HG03139 (cell line): ENCODE measurements around the gene MRGPRF.

ENCODE experiments used
- ATAC-seq: cut with Tn5 transposase; IDR thresholded peaks from one replicate; pipeline ENCODE4 v1.9.1; 2021; ENCODE audit not compliant: unreplicated experiment

The MRGPRF gene

DNA sequence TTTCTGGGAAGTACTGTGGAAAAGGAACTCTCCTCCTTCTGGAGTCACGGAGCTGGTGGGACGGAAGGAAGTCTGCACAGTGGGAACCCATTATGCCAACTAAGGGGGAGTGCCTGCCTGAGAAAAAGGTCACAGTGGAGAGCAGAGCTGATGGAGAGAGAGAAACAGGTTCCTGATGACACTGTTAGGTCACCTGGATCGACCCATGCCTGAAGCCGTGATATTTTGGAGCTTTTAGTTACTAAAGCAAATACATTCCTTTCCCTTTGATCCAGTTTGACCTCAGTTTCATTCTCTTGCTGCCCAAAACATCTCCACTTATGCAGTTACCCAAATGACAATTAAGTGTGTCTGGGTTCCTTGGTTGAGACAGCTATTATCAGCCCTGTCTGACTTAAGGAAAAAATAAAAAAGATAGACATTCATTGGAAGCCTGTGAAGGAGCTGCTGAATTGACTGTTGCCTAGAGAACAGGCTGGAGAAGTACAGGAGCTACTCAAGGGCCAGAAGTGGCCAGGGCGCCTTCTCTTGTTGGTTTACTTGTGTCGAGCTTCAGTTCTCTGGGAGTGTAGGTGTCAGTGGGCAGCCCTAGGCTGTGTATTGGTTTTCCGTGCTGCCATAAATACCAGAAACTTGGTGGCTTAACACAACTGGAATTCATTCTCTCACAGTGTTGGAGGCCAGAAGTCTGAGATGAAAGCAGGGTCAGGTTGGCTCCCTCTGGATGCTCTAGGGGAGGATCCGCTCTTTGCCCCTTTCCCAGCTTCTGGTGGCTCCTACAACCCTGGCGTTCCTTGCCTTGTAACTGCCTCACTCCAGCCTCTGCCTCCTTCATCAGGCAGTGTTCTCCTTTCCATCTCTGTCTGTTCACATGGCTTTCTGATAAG is 45.9 kb downstream of the MRGPRF start:
- ATAC-seq: no peak

GRCh38 chr11:68965901-68966853 is 46.9 kb downstream of the MRGPRF start:
- no peak for ATAC-seq

- ATAC-seq: no peak
Observed at GRCh38 chr11:68963779-68964178, 49.3 kb downstream of the MRGPRF start.

DNA sequence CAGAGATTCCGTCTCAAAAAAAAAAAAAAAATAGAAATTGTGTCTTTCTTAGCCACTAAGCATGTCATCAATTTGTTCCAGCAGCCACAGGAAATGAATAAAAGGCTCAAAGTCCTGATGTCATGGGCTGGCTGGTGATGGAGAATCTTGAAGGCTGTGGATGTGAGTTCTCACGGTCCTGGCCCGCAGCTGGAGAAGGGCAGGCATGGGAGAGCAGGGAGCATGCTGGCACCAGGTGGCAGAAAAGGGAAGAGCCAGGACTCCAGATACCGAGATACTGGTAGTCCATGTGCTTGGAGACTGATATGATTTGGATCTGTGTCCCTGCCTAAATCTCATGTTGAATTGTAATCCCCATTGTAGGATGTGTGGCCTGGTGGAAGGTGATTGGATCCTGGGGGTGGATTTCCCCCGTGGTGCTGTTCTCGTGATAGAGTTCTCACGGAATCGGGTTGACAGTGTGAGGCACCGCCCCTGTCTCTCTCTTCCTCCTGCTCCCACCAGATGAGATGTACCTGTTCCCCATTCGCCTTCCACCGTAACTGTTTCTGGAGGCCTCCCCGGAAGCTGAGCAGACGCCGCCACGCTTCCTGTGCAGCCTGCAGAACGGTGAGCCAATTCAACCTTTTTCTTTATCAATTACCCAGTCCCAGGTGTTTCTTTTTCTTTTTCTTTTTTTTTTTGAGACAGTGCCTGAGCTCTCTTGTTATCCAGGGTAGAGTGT is 50.4 kb downstream of the MRGPRF start:
- ATAC-seq: no peak

GRCh38 chr11:68961245-68961644 is 51.8 kb downstream of the MRGPRF start:
- ATAC-seq: no peak

DNA sequence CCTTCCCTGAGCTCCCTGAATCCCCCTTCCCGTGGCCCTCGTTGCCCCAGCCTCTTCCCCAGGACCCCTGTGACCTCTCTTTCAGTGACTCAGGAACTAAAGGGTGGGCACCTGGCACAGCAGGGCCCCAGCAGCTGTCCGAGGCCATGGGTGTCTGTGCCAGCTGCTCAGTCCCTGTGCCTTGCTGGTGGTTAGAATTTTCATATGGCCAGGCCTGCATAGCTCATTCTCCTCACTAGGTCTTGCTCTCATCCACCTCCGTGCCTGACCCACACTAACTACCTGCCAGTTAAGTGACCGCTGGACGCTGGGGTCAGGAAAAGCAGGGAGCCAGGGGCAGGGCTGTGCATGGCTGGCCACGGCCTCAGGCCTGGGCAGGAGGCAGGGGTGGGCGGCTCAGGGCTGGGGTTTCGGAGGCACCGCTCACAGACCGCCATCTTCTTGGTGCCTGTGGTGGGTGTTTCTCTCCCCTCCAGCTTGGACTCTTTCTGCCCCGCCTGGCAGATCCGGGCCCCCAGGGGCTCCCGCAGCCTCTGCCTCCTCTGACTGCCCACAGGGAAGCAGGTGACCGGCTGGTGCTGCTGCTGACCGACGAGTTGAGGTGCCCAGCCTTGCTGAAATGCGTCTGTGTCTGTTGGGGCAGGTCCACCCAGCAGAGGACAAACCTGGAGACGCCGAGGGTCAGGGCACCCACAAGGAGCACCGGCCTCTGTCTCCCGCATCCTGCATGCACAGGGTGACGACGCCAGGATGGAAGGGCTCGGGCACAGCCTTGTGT is 52.6 kb downstream of the MRGPRF start:
- no peak for ATAC-seq

DNA sequence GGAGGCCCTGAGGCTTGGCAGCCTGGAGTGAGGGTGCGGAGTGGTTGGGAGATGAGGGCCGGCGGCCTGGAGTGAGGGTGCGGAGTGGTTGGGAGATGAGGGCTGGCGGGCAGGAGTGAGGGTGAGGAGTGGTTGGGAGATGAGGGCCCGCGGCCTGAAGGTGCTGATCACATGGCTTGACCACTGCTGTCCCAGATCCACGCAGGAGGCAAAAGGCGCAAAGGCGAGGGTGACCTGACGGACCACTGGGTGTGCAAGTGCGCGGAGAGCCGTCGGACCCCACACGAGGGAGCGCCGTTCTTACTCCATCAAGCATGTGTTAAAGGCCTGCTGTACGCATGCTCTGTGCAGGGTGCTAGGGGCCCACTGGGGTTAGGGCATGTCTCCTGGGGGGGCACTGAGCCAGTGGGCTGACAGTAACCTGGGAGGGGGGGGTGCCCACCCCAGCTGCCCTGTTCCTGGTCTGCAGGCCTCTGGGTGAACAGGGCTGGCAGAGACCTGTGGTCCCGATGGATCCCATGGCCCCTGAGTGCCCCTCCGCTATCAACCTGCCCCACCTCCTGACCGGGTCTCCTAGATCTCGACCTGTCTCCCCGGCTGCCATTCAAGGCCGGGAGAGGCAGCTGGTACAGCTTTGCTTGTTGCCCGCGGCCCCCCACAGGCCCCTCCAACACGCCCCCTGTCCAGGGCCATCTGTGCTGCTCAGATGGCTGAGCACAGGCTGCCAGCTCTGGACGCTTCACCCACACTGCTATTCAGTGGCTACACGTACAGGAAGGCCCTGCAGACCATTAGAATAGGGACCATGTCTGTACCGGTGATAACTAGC is 53.4 kb downstream of the MRGPRF start:
- ATAC-seq: no peak

DNA sequence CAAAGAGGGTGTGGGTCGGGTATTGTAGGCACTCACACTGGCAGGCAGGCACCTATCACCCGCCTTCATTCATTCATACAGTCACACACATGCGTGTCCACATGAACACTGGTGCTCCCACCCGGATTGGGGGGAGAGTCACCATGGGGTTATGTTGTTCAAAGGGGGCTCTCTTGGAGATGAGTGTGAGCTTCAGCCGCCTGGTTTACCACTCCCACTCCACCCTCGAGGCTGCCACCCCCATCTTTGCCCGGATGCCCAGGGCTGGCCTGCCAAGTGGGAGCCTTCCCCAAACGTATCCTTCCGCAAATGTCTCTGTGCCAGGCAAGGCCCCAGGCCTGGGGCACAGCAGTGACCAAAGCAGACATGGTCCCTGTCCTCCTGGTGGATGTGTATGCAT is 54.8 kb downstream of the MRGPRF start:
- ATAC-seq: no peak

- no peak for ATAC-seq
Observed at GRCh38 chr11:68956547-68957254, 56.3 kb downstream of the MRGPRF start.

DNA sequence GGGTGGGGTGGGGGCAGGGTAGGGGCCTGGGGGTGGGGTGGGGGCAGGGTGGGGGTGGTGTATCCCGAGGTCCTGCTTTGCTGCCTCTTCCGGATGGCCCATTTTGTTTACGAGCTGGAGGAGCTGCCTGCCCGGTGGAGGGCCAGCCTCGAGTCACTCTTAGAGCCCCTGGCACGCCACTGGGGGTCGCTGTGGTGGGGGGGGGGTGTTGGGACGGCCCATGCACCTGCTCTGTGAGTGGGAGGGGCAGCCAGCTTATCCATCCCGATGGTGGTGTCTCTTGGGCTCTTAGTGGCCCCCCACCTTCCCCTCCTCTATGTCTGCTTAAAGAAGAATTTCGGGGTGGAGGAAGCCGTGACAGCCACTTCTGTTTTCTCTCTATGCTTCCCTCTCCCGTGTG is 56.9 kb downstream of the MRGPRF start:
- ATAC-seq: no peak

- ATAC-seq: no peak
Observed at GRCh38 chr11:68955607-68955958, 57.5 kb downstream of the MRGPRF start.

- no peak for ATAC-seq
Observed at GRCh38 chr11:68954836-68955606, 58.0 kb downstream of the MRGPRF start.
